Measurements from ENCODE around the gene RNASE3. TPM values are rescaled to one million over a fixed set of nuclear protein-coding genes. Genes with fewer than 3 reads are reported as not detected.
"Not testable (repeated sequence)": the region's sequence is repeated elsewhere in the genome, so short reads cannot be mapped to it uniquely, and the experiment has no call there.

Gene RNASE3
- 1 to 10 TPM in 2 of 6 experiments, not detected in 4; 1.0 to 1.1 TPM for total RNA-seq
- long read RNA-seq = 0 reads

- H3K27me3 ChIP-seq; DNase-seq; H3K4me1 ChIP-seq; H3K27ac ChIP-seq; H3K36me3 ChIP-seq; intact Hi-C loops (cut with DNase I); H3K4me3 ChIP-seq; H3K9me3 ChIP-seq: not testable (repeated sequence)
- peak; percentile 30 to 45 (median 37) for ATAC-seq
- 33% methylated on average over 10 of the region's 11 CpGs for WGBS (ENCODE audit: insufficient coverage, low coverage, low lambda C conversion rate, missing lambda C conversion rate)
Observed at GRCh38 chr14:20891126-20891825, at the start of gene RNASE3. TSS of gene RNASE3 (plus strand) at chr14:20891385. CDS start at chr14:20891687, 302 bp downstream.

GRCh38 chr14:20846560-20846959 lies 44.6 kb upstream of the RNASE3 start:
- Histone ChIP-seq H3K4me1 (no peaks in the 10 kb centered on the region), H3K27ac (no peak overlapping the region), H3K4me3 (no peak overlapping the region), H3K9me3 (no peaks in the 10 kb centered on the region), H3K36me3 (no peaks in the 10 kb centered on the region), H3K27me3 (no peaks in the 10 kb centered on the region)
- 49% methylated on average over 3 of the region's 6 CpGs for WGBS (ENCODE audit: insufficient coverage, low coverage, low lambda C conversion rate, missing lambda C conversion rate)
- DNase-seq (no peak), ATAC-seq (peak in 1 of 4 donors; percentile 16)
- intact Hi-C loops (cut with DNase I) = no loop called here
- TF ChIP-seq CTCF (IDR thresholded peaks at IDR 0.05) (no peak), POLR2A (IDR thresholded peaks at IDR 0.05) (no peak)

- Histone ChIP-seq H3K9me3 (no peaks in the 10 kb centered on the region), H3K4me3 (no peak overlapping the region), H3K4me1 (no peaks in the 10 kb centered on the region), H3K36me3 (no peaks in the 10 kb centered on the region), H3K27ac (no peak overlapping the region), H3K27me3 (no peaks in the 10 kb centered on the region)
- TF ChIP-seq CTCF (IDR thresholded peaks at IDR 0.05) (no peak), POLR2A (IDR thresholded peaks at IDR 0.05) (no peak)
- intact Hi-C loops (cut with DNase I) = no loop called here
- ATAC-seq (peak in 2 of 4 donors; percentile 20 to 51), DNase-seq (no peak)
- 72% methylated on average over 9 of the region's 9 CpGs for WGBS (ENCODE audit: insufficient coverage, low coverage, low lambda C conversion rate, missing lambda C conversion rate)
Observed at GRCh38 chr14:20848316-20848954, 42.8 kb upstream of the RNASE3 start.

- no peak for TF ChIP-seq CTCF (IDR thresholded peaks at IDR 0.05)
- no peak for TF ChIP-seq POLR2A (IDR thresholded peaks at IDR 0.05)
- H3K36me3 ChIP-seq = no peaks in the 10 kb centered on the region
- DNase-seq (no peak), ATAC-seq (peak in 2 of 4 donors; percentile 16 to 20)
- H3K27ac ChIP-seq = no peak overlapping the region
- 43% methylated on average over 3 of the region's 4 CpGs for WGBS (ENCODE audit: insufficient coverage, low coverage, low lambda C conversion rate, missing lambda C conversion rate)
- H3K4me3 ChIP-seq = no peak overlapping the region
- intact Hi-C loops (cut with DNase I) = no loop called here
- no peaks in the 10 kb centered on the region for H3K9me3 ChIP-seq
- no peaks in the 10 kb centered on the region for H3K27me3 ChIP-seq
- H3K4me1 ChIP-seq = no peaks in the 10 kb centered on the region
Observed at GRCh38 chr14:20848955-20849570, 42.1 kb upstream of the RNASE3 start.

- intact Hi-C loops (cut with DNase I) = loop anchor here in 1 of 2 donors (10.0 kb wide), 1 partner anchor 188 kb away; no protein-coding TSS in a partner anchor
- WGBS (ENCODE audit: insufficient coverage, low coverage, low lambda C conversion rate, missing lambda C conversion rate) = 61% methylated on average over 4 of the region's 4 CpGs
- no peak for ATAC-seq
Observed at GRCh38 chr14:20853042-20853441, 38.1 kb upstream of the RNASE3 start.

More at GRCh38 chr14:20853042-20853441, 38.1 kb upstream of the RNASE3 start:
- Histone ChIP-seq H3K9me3 (no peaks in the 10 kb centered on the region), H3K4me1 (no peaks in the 10 kb centered on the region), H3K36me3 (no peaks in the 10 kb centered on the region), H3K4me3 (no peak overlapping the region), H3K27me3 (no peaks in the 10 kb centered on the region), H3K27ac (no peak overlapping the region)
- no peak for DNase-seq
- TF ChIP-seq CTCF (IDR thresholded peaks at IDR 0.05) = no peak
- no peak for TF ChIP-seq POLR2A (IDR thresholded peaks at IDR 0.05)

All from right lobe of liver (tissue), 6 donors.